NCI-H748 treated with DMSO at 0.1 percent for 48 hours (cell line): ENCODE results near the gene PPP1R14D.
A peak's percentile ranks its signal among the peaks of the same experiment; 100 is the strongest.

Experiments used
- DNase-seq: peaks from one replicate; lab custom pipeline; 2025; lab: John Stamatoyannopoulos, UW

Gene PPP1R14D

GRCh38 chr15:40819048-40819447, 9.5 kb downstream of the PPP1R14D start:
- DNase-seq, result no peak

- no peak for DNase-seq
Observed at GRCh38 chr15:40815042-40815698, 13.3 kb downstream of the PPP1R14D start.

- no peak for DNase-seq
Observed at GRCh38 chr15:40812721-40813425, 15.6 kb downstream of the PPP1R14D start.

- DNase-seq, result no peak
Observed at GRCh38 chr15:40808861-40809450, 19.6 kb downstream of the PPP1R14D start.

- no peak for DNase-seq
Observed at GRCh38 chr15:40807888-40808461, 20.5 kb downstream of the PPP1R14D start.

- peak; percentile 81 for DNase-seq
Observed at GRCh38 chr15:40807028-40807887, 21.2 kb downstream of the PPP1R14D start, which contains the start of the genes DNAJC17 and ZFYVE19. Gene DNAJC17, minus strand, starts transcription at chr15:40807473. Its CDS starts 27 bp downstream, at chr15:40807446. Gene ZFYVE19, plus strand, starts transcription at chr15:40807089. Its CDS starts 501 bp downstream, at chr15:40807590.

- no peak for DNase-seq
Observed at GRCh38 chr15:40806672-40807027, 21.9 kb downstream of the PPP1R14D start.

GRCh38 chr15:40803688-40804087, 24.8 kb downstream of the PPP1R14D start:
- DNase-seq, result no peak

- DNase-seq, result no peak
Observed at GRCh38 chr15:40803076-40803475, 25.4 kb downstream of the PPP1R14D start.

GRCh38 chr15:40799523-40799922, 29.0 kb downstream of the PPP1R14D start:
- no peak for DNase-seq

GRCh38 chr15:40796512-40796911, 32.0 kb downstream of the PPP1R14D start:
- no peak for DNase-seq

- DNase-seq, result no peak
Observed at GRCh38 chr15:40796041-40796440, 32.5 kb downstream of the PPP1R14D start.

- DNase-seq, result no peak
Observed at GRCh38 chr15:40793216-40793989, 35.1 kb downstream of the PPP1R14D start.

GRCh38 chr15:40792394-40792793, 36.1 kb downstream of the PPP1R14D start:
- DNase-seq, result no peak

GRCh38 chr15:40790718-40791117, 37.8 kb downstream of the PPP1R14D start:
- no peak for DNase-seq

- no peak for DNase-seq
Observed at GRCh38 chr15:40789999-40790398, 38.5 kb downstream of the PPP1R14D start.

GRCh38 chr15:40789119-40789518, 39.4 kb downstream of the PPP1R14D start:
- no peak for DNase-seq

GRCh38 chr15:40787991-40788390, 40.5 kb downstream of the PPP1R14D start:
- DNase-seq, result no peak

GRCh38 chr15:40787344-40787841, 41.1 kb downstream of the PPP1R14D start:
- peak; percentile 93 for DNase-seq

- no peak for DNase-seq
Observed at GRCh38 chr15:40785814-40786213, 42.7 kb downstream of the PPP1R14D start.

GRCh38 chr15:40785164-40785563, 43.3 kb downstream of the PPP1R14D start:
- no peak for DNase-seq
